Neural cell (in vitro differentiated cells): ENCODE data around the gene NFYC.

Experiments
- EZH2 ChIP-seq: fragments of 200-600, 300-800 bp; shearing (Covaris generic), sonication (generic); IDR thresholded peaks from 2 replicates; pipeline ENCODE4 v1.6.1; 2014; ENCODE audit warnings: antibody characterized with exemption, low read length, borderline replicate concordance, mild to moderate bottlenecking; ENCODE audit not compliant: insufficient read depth, poor library complexity, severe bottlenecking
- POLR2AphosphoS5 ChIP-seq: IDR thresholded peaks from 2 replicates; pipeline ENCODE4 v1.6.1; 2012
- SMC3 ChIP-seq: fragments of 450-650 bp; conservative IDR thresholded peaks from 2 replicates; pipeline ENCODE4 v1.6.1; 2014; ENCODE audit warnings: antibody characterized with exemption, mild to moderate bottlenecking, moderate library complexity; ENCODE audit not compliant: poor library complexity

GRCh38 chr1:40662864-40663263, 28.6 kb upstream of the NFYC start:
- TF ChIP-seq EZH2 (no peak), SMC3 (no peak), POLR2AphosphoS5 (no peak)
